Activated CD8-positive, alpha-beta memory T cell treated with anti-CD3 and anti-CD28 coated beads, Interleukin-2, amount 50 U/mL, for 4 hours (primary cell): ENCODE results near the gene INHBA.

Experiments used
- DNase-seq: peaks from one replicate; pipeline ENCODE4 v3.0.0-alpha.2; 2020

The INHBA gene

DNA sequence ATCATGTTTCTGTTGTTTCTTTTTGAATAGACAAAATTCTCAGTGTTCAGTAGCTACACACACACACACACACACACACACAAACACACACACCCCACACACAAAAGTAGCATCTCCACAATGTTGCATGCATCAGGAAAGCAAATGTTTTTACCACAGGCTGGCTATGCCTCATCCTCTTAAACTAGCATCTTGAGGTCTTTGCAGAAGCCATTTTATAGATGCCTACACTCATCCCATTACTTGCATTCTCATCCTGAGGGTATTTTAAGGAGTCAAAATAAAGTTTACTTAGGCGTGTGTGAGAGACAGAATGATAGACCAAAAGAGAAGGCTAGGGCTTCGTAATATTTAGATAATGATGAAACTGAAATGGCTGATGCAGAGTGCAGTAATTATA is 7.9 kb upstream of the INHBA start:
- DNase-seq = no peak

DNA sequence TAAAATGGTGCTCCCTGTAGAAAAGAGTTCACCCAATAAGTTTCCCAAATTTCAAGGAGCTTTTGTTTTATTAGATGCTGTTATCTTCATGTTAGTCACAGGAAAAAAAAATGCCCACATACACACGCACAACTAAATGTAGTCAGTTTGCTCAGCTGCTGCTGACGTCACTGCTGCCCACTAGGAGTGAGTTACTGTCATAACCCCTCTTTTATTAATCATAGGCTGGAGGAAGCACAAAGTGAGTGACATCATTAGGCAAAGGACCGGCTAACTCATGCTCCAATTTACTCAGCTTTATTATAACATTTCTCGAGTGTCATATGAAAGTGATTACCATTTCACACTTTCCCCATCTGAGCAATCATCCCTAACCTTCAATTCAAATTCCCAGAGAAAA is 6.7 kb upstream of the INHBA start:
- no peak for DNase-seq

DNA sequence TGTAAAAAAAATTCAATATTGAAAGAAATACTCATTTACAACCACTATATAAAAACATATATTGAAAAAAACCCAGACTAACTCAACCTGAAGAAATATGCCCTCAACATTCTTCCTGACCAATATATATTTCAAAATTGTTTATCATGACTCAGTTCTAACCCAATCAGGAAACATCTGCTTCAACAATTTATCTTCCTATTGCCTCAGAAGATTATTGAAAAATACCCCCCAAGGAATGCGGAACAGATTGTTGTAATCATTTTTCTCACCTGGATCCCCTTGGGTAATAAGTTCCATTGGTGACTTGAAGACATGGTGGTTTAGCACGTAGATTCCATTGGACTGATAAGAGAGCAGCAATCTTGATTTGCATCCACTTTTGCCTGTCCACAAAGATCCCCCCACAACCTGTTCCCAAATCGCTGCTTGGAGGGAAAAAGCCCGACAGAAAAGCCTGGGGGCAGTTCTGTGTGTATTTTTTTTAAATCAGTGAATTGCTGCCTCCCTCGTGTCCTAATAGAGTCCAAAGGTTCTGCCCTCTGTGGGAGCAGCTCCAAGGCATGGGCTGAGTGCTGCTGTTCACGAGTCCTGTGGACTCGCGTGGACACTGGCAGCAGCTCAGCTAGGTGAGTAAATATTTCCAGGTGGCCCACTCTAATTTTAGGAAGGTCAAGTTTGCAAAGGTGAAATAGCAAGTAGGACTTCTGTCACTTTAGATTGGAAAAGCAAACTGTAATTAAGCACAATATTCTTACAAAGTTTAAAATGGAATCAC is 5.9 kb upstream of the INHBA start:
- no peak for DNase-seq

DNA sequence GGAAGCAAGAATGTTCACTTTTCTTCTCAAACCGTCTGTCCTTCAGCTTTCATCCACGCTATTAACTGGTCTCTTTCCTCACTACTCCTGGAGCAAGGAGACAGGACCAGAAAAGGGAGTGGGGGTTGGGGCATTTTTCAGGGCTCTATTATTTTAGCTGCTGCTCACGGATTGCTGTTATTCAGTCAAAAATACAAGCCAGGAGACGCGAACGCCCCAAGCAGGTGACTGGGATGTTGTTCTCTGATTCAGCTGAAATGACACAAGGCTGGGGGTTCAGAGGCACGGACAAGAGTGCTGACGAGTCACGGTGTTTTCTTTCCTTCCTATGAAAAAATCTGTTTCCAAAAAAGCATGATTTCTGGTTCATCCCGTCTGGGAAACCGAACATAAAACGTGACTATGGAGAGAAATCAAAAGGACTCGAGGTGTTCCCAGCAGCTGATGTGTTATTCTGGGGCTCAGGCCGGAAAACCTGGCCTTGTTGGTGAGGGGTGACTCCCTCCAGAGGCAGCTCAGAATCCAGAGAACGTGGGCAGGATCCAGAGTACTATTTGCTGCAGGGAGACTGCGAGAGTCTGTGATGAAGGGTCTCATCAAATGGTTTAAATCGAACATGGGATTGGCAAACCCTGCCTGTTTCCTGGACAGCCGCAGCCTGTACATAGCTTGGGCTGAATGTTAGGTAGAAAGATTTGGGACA is 3.5 kb upstream of the INHBA start:
- DNase-seq = no peak

DNA sequence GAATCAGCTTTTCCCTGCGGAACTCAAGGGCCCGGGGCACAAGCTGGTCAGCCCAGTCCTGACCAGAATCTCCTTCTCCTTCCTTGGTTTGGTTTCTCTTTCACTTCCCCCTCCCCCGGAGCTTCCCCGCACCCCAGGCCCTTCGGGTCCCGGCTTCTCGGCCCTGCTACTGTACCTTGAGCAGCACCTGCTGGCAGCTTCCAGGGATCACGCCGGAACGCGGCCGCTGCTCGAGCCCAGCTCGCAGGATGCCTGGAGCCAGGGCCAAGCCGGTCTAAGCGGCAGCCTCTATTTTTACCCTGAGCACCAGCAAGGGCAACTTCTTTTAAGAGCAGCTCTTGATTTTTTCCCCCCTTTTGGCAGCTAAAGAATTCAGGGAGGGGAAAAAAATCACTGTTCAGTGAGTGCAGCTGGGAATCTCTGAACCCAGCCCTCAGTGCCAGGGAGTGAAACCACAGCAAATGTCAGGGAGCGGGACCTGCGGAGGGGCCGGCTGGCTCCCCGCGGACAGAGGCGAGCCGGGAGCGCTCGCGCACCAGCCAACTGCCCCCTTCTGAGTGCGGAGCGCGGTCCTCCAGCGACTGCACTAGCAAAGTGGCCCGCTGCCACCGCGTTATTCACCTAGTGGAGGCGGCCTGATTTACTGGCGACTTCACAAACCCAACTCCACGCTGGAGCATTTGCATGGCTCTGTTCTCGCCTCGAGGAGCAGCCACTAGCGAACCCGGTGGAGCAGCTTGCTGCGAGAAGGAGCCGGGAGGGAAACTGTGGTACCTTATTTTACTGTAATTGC is 2.4 kb upstream of the INHBA start:
- peak; percentile 40 for DNase-seq

DNA sequence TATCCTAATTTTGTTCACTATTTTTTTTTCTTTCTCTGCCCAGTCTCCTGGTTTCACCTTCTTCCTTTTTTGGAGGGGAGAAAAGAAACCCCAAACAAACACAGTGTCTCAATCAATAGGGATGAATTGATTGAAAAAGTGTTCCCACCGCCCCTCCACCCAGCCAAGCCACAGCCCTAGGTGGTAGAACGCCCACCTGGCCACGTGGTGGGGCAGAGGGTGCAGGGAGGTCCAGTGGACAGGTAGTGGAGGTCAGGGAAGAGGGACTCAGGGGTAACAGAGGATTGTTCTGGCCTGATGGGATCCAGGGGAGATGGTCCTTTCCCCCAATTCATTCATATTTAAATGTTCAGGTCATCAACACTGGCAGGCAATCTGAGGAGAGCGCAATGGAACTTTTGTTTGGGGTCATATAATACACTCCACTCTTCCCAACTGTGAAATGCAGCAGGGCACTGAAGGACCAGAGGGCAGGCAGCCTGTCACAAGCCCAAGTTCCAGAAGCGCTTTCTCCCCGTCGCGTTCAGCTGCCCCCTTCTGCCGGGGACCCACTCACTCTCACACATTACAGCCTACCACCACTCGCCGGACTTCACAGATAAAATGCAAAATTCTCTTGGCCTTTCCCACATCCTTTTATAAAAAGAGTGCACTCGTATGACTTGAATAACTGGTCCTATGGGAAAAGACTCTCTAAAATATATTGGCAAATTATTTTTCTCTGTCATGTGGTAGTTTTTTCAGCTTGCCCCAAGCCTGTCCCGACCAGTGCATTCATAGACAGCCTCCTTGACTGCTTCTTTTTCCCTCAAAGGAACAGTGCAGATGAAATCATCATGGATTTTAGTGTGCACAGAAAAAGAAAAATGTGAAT is 1.6 kb downstream of the INHBA start:
- no peak for DNase-seq

DNA sequence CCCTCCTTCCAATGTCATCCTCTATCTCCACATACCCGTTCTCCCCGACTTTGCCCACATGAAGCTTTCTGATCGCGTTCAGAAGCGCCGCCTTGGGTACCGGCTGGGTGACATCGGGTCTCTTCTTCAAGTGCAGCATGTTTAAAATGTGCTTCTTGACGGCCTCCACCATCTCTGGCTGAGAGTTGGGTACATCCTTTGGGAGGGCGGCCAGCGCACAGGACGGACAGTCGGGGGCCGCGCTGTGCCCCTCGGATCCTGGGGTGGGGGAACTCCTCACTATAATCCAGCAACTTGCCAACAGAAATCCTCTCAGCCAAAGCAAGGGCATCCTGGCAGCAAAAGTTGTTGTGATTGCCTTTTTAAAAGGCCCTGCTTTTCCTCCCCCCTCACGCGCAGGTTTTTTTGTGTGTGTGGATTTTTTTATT is 2.8 kb downstream of the INHBA start:
- no peak for DNase-seq

DNA sequence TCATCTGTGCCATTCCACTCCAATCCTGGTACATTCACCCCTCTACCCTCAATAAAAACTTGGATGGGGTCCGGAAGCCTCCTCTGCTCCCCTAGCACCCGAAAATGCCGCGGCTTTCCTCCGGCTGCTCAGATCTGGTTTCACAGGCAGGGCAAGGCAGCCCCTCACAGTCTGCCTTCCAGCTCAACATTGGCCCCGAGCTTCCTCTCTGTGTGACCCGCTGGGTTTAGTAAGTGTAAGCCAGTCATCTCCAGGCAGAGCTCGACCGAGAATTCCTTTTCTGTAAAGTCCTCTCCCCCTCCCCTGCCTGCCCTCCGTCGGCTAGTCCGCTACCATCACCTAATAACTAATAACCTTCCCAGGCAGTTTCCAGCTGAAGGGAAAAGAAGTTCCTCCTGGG is 3.4 kb downstream of the INHBA start:
- DNase-seq = no peak

DNA sequence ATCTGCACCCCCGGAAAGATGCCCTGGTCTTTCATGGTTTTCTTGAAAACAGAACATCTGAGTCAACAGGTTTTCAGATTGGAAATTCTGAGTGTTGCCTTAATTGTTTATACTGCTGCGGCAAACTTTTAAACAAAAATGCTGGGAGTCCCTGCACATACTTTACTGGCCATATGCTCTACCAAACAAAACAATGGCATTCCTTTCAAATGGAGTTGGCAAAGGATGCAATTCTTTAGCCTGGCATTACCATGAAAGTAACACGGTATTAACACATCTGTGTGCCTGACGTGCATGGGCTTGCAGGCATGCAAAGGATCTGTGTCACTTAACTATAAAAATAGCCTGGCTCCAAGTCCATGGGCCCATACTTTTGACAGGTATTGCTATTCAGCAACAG is 4.2 kb downstream of the INHBA start:
- no peak for DNase-seq

DNA sequence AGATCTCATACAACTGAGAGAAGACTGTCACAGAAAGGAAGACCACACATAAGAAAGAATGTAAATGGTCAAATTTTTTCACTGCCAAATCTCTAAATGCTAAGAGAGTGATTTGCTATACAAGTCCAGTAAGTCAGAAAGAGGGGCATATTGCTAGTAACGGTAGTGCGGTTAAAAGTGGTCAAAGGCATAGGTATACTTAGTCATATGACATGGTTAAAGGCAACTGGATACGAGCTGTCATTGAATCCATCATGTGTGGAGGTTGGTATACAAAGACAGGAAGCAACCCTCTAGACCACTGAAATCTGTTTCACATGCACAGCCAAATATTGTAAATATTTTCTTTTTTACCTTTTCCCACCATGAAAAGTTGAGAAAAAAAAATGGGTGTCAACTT is 4.8 kb downstream of the INHBA start:
- no peak for DNase-seq

DNA sequence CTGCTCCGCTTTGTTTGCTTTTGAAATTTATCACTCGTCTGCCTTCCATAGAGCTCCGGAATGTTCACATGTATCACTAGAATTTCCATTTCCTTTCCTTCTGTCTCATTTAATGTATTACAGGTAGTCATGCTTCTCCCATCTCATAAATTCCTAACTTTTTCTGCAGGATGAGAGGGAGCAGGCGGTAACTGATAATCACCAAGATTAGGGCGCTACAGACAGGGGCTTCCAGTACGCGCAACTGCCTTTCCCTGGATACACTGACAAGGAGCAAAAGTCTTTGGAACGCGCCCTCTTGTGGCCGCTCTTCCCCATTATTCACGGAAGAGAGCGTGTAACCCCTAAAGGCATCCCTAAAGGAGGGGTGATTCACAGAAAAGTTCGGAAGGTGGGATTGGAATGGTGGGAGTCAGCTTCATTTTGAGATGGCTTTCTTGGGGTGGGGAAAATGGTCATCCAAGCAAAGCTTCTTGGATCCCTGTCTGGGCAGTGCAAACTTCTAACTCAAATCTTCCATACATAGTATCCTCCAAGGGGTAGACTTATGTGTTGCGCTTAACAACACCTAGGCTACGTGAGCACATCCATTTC is 6.5 kb downstream of the INHBA start:
- DNase-seq = no peak

DNA sequence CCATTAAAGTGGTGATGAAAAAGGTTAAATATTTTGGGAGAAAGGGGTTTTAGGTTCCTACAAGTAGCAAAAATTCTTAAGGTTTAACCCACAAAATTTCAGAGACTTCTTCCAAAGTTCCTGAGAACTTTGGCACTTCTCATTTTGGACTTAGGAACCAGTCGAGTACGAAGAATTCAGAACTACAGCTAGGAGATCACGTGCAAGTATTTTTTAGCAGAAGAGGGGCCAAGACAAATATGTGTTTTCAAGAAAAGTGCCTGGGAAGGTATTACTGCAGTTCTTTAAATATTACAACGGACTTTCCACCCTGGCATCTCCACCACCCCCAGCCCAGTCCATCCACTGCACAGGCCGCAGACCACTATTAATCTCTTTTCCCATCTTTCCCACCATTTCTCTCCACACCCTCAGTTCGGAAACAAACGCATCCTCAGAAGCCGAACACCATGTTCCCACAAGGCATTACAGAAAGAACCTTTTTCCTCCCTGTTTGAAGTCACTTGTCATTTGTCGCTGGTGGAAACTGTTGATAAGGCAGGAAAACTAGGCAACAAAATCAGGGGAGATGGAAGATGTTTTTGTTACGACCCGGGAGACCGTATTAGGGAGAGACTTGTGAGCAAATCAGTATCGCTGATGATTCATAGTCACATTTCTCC is 7.1 kb downstream of the INHBA start:
- DNase-seq = no peak

DNA sequence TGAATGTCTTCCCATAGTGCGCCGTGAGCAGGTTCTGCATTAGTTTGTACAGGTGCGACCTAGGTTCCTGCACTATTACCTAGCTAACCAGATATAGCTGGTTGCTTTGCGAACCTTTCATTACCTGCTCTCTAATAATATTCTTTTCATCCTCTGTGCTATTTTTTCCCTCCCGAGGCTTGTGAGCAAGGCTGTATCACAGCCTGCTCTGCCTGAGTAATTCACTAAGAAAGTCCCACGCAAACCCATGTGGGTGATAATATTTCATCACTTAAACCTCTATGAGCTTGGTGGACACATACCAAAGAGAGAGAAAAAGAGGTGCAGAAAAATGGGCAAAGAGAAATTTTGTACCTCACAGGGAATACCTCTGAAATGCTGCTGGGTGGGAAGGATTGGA is 8.4 kb downstream of the INHBA start:
- DNase-seq = no peak

DNA sequence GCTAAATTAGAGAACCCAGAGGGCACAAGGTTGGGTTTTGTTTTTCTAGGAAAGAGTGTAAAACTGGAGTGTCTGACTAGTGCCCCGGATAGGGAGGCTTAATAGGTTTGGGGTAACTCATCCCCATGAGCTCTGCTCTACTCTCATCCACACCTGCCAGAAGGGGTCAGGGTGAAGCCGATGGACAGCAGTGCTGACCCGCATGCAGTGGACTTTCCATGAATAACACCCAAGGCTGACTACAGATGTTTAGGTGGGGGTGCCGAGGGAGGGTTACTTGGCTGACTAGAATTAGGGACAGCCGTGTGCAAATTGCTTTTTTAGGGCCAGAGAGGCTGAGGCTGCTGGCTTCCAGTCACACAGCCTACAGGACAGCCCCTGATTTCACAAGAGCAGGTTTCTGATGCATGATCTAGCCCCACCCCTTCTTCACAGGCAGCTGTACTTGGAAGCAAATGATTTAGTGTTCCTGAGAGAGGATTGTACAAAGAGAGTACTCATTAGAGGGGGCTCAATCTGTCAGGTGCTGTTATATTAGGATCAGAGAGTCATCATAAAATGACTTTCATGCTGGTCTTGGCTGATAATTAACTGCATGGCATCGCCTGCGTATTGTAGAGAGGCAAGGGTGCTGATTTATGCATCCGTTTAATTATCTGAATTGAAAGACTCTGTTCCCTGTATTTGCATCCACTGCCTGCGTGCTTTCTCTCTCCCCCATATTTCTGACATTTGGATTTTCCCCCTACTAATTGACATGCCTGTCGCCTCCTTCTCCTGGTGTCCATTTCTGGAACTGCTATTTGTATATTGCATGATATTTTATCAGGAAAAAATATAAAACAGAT is 9.5 kb downstream of the INHBA start:
- no peak for DNase-seq

DNA sequence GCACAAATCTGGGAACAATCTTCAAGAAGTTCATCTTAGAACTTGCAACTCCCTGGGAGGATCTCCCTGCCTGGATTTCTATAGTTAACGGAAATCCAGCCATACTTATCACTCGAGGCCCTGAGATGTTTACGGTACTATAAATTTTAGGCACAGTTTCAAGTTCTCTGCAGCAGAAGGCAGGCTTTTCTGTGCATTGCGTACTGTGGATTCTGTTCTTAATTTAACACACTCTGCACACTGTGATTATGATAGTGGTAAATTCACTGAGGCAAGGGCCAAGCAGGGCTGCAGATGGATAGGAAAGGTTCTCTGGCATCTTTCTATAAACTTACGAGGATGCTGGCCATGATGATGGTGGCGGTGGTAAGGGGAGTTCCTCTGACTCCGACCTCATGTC is 10.6 kb downstream of the INHBA start:
- DNase-seq = no peak

DNA sequence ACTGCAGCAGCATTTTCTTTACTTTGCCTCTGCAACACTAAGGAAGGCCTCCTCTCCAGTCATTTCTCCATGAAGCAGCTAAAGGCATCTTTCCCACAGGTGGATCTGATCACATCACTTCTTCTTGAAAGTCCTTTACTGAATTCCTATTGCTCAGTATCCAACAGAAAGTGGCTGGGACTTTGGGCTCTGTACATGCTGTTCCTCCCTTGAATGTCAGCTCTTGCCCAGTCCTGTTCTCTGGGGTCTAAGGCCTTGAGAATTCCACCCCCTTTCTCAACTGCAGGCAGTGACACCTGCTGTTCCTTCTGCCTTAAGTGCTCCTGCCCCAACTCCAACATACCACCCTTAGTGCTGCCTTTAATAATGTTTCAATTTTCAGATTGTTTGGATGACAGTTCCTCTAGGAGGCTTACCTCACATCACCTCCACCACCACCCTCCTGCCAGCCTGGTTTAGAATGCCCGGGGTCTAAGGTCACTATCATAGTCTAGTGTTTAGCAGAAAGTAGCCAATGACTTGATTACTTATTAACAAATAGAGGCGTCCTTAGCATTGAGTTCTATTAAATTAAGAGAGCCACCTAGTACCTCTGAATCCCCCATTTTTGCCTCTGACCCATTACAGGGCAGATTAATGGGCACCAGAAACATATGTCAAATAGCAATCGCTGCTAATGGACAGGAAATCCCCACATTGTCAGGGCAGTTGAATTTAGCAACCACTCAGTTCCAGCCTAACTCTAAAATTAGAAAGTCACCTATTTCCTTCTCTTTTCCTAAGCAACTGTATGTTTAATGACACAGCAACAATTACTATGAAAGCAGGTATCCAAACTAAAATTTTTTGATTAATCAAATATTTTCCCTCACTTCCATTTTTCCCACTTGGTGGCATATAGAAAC is 11.4 kb downstream of the INHBA start:
- DNase-seq = no peak

DNA sequence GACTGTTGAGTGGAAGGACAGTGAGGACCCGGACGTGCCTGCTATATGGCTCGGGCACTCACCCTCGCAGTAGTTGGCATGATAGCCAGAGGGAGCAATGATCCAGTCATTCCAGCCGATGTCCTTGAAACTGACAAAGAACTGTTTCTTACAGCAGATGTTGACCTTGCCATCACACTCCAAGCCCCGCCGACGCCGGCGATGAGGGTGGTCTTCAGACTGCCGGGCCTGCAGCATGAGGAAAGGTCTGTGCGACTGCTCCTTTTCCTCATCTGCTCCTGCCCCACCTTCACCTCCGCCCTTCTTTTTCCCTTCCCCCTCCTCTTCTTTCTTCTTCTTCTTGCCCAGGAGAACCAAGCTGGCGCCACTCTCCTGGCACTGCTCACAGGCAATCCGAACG is 13.1 kb downstream of the INHBA start:
- DNase-seq = no peak

DNA sequence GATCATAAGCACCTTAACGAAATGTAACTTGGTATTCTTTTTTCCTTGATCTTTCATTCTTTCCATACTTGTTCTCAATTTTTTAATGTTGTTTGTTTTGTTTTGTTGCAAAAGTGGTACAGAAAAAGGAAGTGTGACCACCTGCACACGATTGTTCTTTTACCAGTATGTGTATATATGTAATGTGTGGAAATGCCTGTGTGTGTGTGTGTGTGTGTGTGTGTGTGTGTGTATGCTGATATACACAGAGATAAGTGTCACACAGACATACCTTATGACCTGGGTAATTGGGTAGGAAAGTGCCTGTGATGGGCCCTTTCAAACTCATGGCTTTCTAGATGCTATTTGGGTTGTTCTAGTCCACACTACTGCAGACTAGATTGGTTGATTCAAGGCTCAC is 14.0 kb downstream of the INHBA start:
- no peak for DNase-seq

DNA sequence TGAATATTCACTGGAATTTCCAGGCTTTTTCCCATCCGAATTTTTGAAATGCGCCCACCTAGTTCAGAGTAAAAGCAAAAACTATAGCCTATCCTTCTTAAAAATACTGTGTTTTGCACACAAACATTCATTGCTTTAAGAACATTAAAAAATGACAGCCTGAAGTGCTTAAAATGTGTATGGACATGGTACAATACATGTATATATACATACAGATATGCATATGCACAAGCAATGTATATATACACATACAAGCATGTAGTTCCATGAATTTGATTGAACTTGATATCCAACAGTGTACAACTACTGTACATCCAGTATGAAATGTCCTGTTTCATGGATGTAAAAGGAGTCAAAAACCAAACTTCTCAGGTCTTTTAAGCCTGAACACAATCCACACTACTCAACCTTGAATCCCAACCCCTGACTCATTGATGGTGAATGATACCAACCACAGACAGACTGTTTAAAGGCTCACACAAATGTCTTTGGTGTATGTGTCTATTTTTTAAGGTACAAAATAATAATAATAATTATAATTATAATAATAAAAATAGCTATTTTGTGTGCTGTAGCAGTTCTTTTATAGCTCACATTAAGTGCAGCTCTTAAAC is 14.8 kb downstream of the INHBA start:
- DNase-seq = no peak
